GM12891 (cell line): Measurements from ENCODE around the gene SH3BP5L.
A peak's percentile ranks its signal among the peaks of the same experiment; 100 is the strongest.

Source experiments
- POLR2A ChIP-seq: IDR thresholded peaks from 2 replicates; pipeline ENCODE4 v1.6.1; 2011; ENCODE audit warnings: low read depth, low read length, control low read depth
- POLR2AphosphoS5 ChIP-seq: IDR thresholded peaks from 2 replicates; pipeline ENCODE4 v1.6.1; 2011; ENCODE audit warnings: low read depth, low read length, control low read depth
- POU2F2 ChIP-seq: IDR thresholded peaks from 2 replicates; pipeline ENCODE4 v1.6.1; 2011; ENCODE audit warnings: low read depth, mild to moderate bottlenecking, control low read depth, low read length, moderate library complexity
- SPI1 ChIP-seq: IDR thresholded peaks from 2 replicates; pipeline ENCODE4 v1.6.1; 2011; ENCODE audit warnings: low read depth, low read length, control low read depth
- TAF1 ChIP-seq: IDR thresholded peaks from 2 replicates; pipeline ENCODE4 v1.6.1; 2011; ENCODE audit warnings: low read depth, low read length, control low read depth

DNA sequence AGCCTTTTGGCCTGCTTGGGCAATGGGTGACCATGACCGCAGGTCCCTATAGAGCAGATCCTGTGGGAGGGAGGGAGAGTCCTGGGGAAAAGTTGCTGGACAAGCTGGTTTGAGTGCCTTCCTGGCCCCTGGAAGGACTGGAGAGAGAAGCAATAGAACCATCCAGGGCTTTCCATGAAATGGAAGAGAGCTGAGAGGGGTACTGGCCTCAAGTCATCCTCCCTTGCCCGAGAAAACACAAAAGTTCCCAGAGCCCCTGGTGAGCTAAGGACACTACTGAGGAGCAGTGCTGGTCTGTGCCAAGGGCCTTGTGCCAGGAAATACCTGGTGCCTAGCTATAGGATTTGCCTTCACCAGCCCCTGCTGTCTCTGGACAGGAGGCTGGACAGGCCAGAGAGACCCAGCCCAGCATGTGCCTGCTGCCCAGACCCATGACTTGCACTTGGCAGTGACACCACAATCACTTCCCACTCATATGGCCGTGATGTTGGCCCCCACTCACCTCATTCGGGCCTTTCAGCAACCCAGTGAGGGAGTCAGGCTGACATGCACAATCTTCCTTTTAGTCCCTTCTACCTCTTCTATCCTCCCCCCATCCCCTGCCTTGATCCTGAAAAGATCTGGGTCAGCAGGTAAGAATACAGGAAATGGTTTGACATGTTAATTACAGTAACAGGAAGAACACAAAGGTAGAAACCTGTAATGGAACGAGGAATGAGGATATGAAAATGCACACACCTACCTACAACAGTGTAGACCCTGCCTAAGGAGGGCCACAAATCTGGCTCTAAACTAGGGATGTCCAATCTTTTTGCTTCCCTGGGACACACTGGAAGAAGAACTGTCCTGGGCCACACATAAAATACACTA, 7.0 kb downstream of the SH3BP5L start:
- TF ChIP-seq POLR2A, result no peak
- no peak for TF ChIP-seq TAF1
- TF ChIP-seq POLR2AphosphoS5, result no peak
- peak; percentile 73 for TF ChIP-seq SPI1
- TF ChIP-seq POU2F2, result no peak
